Measurements from ENCODE around the gene PRKAR1A. TPM values are rescaled to one million over a fixed set of nuclear protein-coding genes. Genes with fewer than 3 reads are reported as not detected.

PRKAR1A gene
- total RNA-seq, 2 experiments from 2014 or later, result 158 to 332 TPM

- Histone ChIP-seq H3K4me3 (ENCODE audit: low read depth, low read length, poor library complexity, severe bottlenecking) (no peak overlapping the region), H3K27ac (ENCODE audit: low read depth, low read length, poor library complexity, severe bottlenecking) (no peak overlapping the region), H2AFZ (ENCODE audit: low read length) (no peak overlapping the region), H3K79me2 (ENCODE audit: insufficient read depth, low read depth, low read length) (no peaks in the 10 kb centered on the region), H3K9me2 (ENCODE audit: insufficient read depth, low read length) (no peaks in the 10 kb centered on the region), H3K4me1 (ENCODE audit: insufficient read depth, low read length, poor library complexity, severe bottlenecking) (peaks cover 10% of the 10 kb centered on the region), H3K4me2 (ENCODE audit: low read length) (no peak overlapping the region), H3K36me3 (ENCODE audit: insufficient read depth, low read length) (no peaks in the 10 kb centered on the region), H3K9me3 (ENCODE audit: low read length) (no peaks in the 10 kb centered on the region), H4K20me1 (ENCODE audit: insufficient read depth, low read length) (no peaks in the 10 kb centered on the region)
- ChIA-PET CTCF (ENCODE audit: unreplicated experiment) (no interaction called here), POLR2A (interaction anchor here (0.6 to 0.7 kb wide), 2 partner anchors 118 to 948 kb away, joined by 3 to 6 read pairs; no protein-coding TSS in a partner anchor)
- no TSS peak for BruUV-seq (replicated peaks)
- intact Hi-C loops (cut with micrococcal nuclease; ENCODE audit: unreplicated experiment), result loop anchor here (10.0 kb wide), 1 partner anchor 669 kb away; no protein-coding TSS in a partner anchor
- no peak for DNase-seq (ENCODE audit: low spot score)
- TF ChIP-seq EZH2phosphoT487 (IDR thresholded peaks at IDR 0.05; ENCODE audit: borderline replicate concordance, low read depth, low read length), result no peak
- TF ChIP-seq, protein P1, sequence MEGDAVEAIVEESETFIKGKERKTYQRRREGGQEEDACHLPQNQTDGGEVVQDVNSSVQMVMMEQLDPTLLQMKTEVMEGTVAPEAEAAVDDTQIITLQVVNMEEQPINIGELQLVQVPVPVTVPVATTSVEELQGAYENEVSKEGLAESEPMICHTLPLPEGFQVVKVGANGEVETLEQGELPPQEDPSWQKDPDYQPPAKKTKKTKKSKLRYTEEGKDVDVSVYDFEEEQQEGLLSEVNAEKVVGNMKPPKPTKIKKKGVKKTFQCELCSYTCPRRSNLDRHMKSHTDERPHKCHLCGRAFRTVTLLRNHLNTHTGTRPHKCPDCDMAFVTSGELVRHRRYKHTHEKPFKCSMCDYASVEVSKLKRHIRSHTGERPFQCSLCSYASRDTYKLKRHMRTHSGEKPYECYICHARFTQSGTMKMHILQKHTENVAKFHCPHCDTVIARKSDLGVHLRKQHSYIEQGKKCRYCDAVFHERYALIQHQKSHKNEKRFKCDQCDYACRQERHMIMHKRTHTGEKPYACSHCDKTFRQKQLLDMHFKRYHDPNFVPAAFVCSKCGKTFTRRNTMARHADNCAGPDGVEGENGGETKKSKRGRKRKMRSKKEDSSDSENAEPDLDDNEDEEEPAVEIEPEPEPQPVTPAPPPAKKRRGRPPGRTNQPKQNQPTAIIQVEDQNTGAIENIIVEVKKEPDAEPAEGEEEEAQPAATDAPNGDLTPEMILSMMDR (conservative IDR thresholded peaks at IDR 0.05; ENCODE audit: low read length), result no peak
Measured at GRCh38 chr17:68565661-68566441, 53.6 kb downstream of the PRKAR1A start.

DNA sequence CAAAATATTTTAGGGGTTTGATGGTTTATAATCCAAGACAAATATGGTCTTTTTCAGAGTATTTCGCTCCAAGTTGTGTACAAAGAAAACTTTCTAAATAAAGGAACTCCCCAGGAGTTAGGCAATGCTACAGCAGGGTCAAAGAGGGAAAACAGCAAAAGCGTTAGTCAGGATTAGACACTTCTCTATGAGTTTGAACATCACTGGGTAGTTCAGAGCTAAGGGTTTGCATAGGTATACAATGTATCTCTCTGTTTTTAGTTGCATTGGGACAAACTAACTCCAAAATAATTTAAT lies 54.2 kb downstream of the PRKAR1A start:
- Histone ChIP-seq H3K4me2 (ENCODE audit: low read length) (no peak overlapping the region), H2AFZ (ENCODE audit: low read length) (no peak overlapping the region), H3K9me3 (ENCODE audit: low read length) (no peaks in the 10 kb centered on the region), H3K9me2 (ENCODE audit: insufficient read depth, low read length) (no peaks in the 10 kb centered on the region), H3K79me2 (ENCODE audit: insufficient read depth, low read depth, low read length) (no peaks in the 10 kb centered on the region), H3K4me1 (ENCODE audit: insufficient read depth, low read length, poor library complexity, severe bottlenecking) (peaks cover 10% of the 10 kb centered on the region), H3K4me3 (ENCODE audit: low read depth, low read length, poor library complexity, severe bottlenecking) (no peak overlapping the region), H3K36me3 (ENCODE audit: insufficient read depth, low read length) (no peaks in the 10 kb centered on the region), H3K27ac (ENCODE audit: low read depth, low read length, poor library complexity, severe bottlenecking) (no peak overlapping the region), H4K20me1 (ENCODE audit: insufficient read depth, low read length) (no peaks in the 10 kb centered on the region)
- intact Hi-C loops (cut with micrococcal nuclease; ENCODE audit: unreplicated experiment), result loop anchor here (10.0 kb wide), 1 partner anchor 668 kb away; no protein-coding TSS in a partner anchor
- CTCF ChIA-PET (ENCODE audit: unreplicated experiment), result no interaction called here
- TF ChIP-seq, protein P1 (conservative IDR thresholded peaks at IDR 0.05; ENCODE audit: low read length), result no peak
- no peak for TF ChIP-seq EZH2phosphoT487 (IDR thresholded peaks at IDR 0.05; ENCODE audit: borderline replicate concordance, low read depth, low read length)
- POLR2A ChIA-PET, result interaction anchor here (0.6 to 1.6 kb wide), 2 partner anchors 21 to 948 kb away, joined by 3 to 5 read pairs; no protein-coding TSS in a partner anchor
- no peak for DNase-seq (ENCODE audit: low spot score)
- BruUV-seq (replicated peaks), result no TSS peak

- ChIA-PET POLR2A (interaction anchor here (0.5 to 1.6 kb wide), 4 partner anchors 10 to 283 kb away, joined by 3 to 6 read pairs (median 4); no protein-coding TSS in a partner anchor), CTCF (ENCODE audit: unreplicated experiment) (no interaction called here)
- H3K36me3 ChIP-seq (ENCODE audit: insufficient read depth, low read length), result no peaks in the 10 kb centered on the region
- no peak overlapping the region for H2AFZ ChIP-seq (ENCODE audit: low read length)
- DNase-seq (ENCODE audit: low spot score), result no peak
- no peaks in the 10 kb centered on the region for H3K9me3 ChIP-seq (ENCODE audit: low read length)
- no peak overlapping the region for H3K4me3 ChIP-seq (ENCODE audit: low read depth, low read length, poor library complexity, severe bottlenecking)
- no peak overlapping the region for H3K4me2 ChIP-seq (ENCODE audit: low read length)
- no peaks in the 10 kb centered on the region for H3K79me2 ChIP-seq (ENCODE audit: insufficient read depth, low read depth, low read length)
- peaks cover 7% of the 10 kb centered on the region for H3K4me1 ChIP-seq (ENCODE audit: insufficient read depth, low read length, poor library complexity, severe bottlenecking)
- no peaks in the 10 kb centered on the region for H4K20me1 ChIP-seq (ENCODE audit: insufficient read depth, low read length)
- intact Hi-C loops (cut with micrococcal nuclease; ENCODE audit: unreplicated experiment), result loop anchor here (10.0 kb wide), 1 partner anchor 668 kb away; no protein-coding TSS in a partner anchor
- BruUV-seq (replicated peaks), result no TSS peak
- no peak for TF ChIP-seq EZH2phosphoT487 (IDR thresholded peaks at IDR 0.05; ENCODE audit: borderline replicate concordance, low read depth, low read length)
- TF ChIP-seq, protein P1 (conservative IDR thresholded peaks at IDR 0.05; ENCODE audit: low read length), result no peak
- H3K9me2 ChIP-seq (ENCODE audit: insufficient read depth, low read length), result no peaks in the 10 kb centered on the region
- no peak overlapping the region for H3K27ac ChIP-seq (ENCODE audit: low read depth, low read length, poor library complexity, severe bottlenecking)
Measured at GRCh38 chr17:68567035-68567434, 54.8 kb downstream of the PRKAR1A start.

All from OCI-LY7 (cell line).